GM18502 (cell line): Measurements from ENCODE around the gene CACNA1E.
"Not testable (repeated sequence)": the region's sequence is repeated elsewhere in the genome, so short reads cannot be mapped to it uniquely, and the experiment has no call there.

ENCODE experiments used
- ATAC-seq: cut with Tn5 transposase; IDR thresholded peaks from one replicate; pipeline ENCODE4 v1.9.1; 2021; ENCODE audit warnings: mild to moderate bottlenecking; ENCODE audit not compliant: unreplicated experiment, poor library complexity

Gene CACNA1E

DNA sequence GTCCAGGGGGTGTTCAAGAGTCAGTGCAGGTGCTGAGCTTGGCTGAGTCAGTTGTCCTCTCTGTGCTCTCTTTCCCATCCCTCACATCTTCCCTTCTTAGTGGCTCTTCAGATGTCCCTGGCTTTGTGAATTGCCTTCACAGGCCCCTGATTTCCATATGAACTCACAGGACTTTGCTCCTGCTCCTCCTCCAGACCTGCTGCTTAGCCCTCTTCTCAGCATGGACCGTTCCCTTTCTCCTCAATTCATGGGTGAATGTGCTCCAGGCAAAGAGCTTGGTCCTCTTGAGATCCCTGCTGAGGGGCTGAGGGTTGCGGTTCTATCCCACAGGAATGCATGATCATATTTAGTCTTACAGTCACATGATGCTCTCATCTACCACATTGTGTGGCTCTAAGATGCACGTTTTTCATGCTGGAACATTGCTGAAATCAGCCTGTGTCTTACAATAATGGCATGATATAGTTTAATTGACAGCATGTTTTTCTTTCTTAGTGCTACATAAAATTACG, 30.5 kb downstream of the CACNA1E start:
- ATAC-seq: no peak

DNA sequence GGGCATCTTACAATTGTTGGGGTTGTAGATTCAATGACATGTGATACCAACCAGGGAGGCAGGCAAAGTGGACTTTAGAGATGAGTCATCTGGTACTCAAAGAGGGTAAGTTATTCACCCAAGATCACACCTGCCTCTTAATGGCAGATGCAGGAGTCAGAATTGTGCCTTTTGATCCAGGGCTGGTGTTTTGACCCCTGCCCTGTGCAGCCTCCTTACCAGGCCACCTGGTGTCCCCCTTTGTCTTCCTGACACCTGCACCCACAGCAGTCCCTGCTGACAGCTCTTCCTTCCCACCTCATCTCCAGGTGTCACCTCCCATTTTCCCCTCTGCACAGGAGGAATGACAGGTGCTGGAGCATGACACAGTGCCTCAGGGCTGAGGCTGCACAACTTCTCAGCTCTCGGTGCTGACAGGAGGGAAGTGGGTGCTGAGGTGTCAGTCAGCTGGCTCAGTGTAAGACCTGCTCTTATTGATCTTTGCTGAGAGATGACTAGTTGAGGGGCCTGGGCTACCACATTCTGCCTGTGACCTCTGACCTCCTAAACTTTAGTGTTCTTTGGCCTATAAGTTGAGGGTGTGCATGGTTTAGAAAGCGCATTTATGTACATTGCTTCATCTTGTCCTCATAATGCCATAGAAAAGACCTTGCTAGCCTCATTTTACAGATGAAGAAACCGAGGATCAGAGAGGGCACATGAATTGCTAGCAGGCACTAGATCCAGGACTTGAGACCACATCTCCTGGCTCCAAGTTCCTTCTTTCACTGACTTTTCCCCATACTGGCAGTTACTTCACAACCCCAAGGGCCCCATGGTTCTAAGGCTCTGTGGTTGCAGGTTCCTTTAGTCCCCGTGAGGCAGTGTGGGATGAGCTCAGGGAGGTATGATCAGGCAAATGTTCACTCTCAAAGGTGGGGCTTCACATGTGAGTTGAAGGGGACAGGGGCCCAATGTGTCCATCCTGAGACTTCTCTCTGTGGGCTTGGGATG, 31.3 kb downstream of the CACNA1E start:
- ATAC-seq: peak; percentile 78

DNA sequence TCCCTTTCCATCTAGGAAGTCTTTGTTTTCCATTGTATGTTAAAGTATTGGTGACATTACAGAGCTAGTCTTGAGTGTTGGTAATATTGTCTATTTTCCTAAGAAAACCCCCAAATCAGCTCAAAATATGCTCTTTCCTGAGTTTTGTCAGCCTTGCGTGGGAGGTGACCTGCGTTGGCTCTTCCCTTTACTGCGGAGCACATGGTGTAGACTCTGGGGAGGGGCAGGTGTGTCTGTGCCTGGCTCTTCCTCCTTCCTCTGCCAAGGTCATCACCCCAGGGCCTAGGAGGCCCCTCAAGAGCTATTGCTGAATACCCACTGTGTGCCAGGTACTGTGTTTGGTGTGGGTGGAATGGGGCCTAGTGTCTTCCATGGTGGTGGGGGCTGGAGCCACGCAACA, 33.4 kb downstream of the CACNA1E start:
- ATAC-seq: no peak

DNA sequence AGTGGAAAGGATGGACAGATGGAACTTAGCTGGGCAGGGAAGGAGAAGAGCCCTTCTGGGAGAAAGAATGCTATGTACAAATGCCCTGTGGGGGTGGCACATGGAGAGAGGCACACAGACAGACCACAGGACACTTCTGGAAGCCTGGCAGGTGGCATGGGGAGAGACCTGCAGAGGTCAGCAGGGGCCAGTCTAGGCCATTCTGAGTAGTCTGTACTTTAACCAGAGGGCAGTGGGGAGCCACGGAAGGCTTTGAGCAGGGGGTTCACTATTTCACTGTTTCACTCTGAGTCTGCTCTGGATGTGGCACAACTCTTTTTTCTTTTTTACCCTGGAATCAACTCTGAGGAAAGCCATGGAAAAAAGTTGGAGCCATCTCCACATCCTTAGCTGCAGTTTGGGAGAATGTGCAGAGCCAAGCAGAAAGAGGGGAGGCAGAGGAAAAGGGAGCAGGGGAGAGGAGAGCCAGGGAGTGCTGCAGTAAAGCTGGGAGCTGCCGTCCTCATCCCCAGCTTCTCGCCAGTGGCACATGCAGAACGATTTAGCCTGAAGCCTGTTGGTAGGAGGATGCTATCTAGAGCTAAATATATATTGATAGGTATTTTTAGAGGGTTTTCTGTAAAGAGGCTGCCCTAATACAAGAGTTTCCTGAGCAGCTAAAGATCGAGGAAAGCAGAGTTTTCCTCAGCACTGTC, 34.0 kb downstream of the CACNA1E start:
- ATAC-seq: no peak

DNA sequence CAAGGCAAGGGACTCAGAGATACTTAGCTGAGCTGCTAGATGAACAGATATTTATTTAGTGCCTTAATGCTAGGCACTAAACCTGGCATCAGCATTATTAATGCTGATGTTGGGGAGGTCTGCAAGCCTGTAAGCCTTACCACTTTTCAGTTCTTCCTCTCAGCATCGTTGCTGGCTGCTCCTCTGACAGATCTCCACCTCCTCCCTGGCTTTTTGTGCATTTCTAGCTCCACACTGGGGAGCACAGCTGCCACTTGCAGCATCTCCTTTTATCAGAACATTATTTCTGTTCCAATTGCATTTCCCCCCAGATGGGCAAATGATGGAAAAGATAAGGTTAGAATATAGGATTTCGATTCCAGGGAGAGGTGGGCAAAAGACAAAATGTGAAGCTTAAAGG, 34.8 kb downstream of the CACNA1E start:
- no peak for ATAC-seq

- no peak for ATAC-seq
These were observed 39.5 kb downstream of the CACNA1E start for GRCh38 chr1:181522864-181523263.

DNA sequence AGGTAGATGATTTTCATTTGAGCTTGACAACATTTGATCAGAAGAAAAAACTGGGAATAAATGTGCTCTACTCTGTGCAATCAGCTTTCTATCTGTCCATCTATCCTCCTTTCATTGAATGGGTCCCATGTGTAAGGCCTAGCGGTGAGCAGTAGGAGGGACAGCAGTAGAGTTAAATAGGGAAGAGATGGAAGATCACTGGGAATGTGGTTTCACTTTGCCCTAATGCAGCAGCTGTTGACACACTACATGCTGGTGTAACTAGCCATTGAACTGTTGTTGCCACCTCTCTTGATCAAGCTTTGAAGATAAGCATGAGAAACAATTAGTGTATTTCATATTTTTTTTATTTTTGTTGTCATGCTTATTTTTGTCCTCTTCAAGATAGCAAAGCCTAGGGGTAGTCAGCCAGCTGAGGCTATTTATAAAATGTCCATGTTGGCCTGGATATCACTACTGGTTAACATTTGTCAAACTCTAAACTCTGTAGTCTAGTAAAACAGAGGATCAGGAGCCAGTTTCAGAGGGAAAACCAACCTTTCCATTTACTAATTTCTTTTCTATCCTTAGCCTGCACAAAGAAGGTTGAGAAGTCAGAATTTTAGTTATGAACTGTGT, 41.9 kb downstream of the CACNA1E start:
- no peak for ATAC-seq

DNA sequence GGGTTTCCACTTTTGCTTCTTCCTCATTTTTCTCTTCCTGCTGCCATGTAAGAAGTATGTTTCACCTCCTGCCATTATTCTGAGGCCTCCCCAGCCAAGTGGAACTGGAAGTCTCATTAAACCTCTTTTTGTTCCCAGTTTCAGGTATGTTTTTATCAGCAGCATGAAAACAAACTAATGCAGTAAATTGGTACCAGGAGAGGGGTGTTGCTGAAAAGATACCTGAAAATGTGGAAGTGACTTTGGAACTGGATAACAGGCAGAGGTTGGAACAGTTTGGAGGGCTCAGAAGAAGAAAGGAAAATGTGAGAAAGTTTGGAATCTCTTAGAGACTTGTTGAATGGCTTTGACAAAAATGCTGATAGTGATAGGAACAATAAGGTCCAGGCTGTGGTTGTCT, 44.9 kb downstream of the CACNA1E start:
- ATAC-seq: not testable (repeated sequence)

DNA sequence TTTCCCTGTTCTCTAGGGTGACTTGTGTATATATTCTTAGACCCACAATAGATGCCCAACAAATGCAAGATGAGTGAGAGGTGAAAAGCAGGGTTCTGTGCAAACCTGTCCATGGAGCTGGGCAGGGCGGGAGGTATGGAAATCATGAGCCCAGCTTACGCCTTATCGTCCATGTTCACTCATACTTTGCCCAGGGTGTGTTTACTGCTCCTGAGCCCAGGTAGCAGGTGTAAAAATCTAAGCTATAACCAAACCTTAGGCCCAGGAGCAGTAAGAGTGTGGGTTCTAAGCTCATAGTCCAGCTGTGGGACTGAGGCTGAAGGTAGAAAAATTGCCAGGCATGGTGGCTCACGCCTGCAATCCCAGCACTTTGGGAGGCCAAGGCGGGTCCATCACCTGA, 48.1 kb downstream of the CACNA1E start:
- no peak for ATAC-seq

GRCh38 chr1:181531951-181532600, 48.8 kb downstream of the CACNA1E start:
- no peak for ATAC-seq

DNA sequence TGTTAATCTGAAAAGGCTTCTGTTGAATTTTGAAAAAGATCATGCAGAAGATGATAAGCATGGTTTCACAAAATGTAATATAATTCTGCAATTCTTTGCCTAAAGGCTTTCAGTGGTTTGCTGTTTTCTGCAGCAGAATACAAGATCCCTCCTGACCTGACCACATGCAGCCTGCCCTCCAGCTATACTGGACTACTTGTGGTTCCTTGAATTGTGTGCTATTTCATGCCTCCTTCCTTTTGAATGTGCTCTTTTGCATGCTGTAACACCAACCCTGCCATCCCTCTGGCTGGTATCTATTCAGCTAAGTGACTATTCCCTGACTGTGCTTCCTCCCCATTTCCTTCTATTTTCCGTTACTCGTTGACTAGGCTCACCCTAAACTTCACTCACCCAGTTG, 55.5 kb downstream of the CACNA1E start:
- no peak for ATAC-seq

DNA sequence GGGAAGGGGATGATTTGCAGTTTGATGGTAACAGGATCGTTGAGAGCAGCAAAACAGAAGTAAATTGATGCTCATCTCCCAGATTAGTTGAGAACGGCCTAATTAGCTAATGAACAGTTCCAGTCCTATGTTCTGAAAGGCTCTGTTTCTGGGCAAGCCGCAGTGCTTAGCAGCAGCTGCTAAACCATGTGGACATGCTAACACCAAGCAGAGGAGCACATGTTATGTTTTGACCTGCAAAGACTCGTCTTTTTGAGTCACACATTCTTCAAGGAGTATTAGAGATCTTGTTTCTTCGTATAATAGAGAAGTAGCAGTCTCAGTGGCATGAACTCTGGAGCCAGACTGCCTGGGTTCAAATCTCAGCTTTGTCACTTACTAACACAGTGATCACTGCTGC, 58.1 kb downstream of the CACNA1E start:
- ATAC-seq: no peak

DNA sequence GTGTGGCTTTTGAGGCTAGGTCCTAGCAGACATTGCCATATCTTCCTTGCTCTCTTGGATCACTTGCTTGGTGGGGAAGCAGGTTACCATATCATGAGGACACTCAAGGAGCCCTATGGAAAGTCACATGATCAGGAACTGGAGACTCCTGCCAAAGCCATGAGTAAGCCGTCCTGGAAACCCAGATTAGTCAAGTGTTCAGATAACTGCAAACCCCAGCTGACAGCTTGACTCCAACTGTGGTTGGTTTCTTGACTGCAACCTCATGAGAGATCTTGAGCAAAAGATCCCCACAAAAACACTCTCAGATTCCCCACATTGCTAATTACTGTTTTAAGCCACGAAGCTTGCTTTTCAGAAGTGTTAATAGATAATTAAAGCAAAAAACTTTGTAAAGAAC, 58.6 kb downstream of the CACNA1E start:
- ATAC-seq: no peak

GRCh38 chr1:181542406-181542805, 59.1 kb downstream of the CACNA1E start:
- not testable (repeated sequence) for ATAC-seq

GRCh38 chr1:181545395-181545794, 62.1 kb downstream of the CACNA1E start:
- no peak for ATAC-seq

GRCh38 chr1:181548497-181548896, 65.2 kb downstream of the CACNA1E start:
- no peak for ATAC-seq

GRCh38 chr1:181551249-181551648, 67.9 kb downstream of the CACNA1E start:
- no peak for ATAC-seq

- no peak for ATAC-seq
These were observed 68.4 kb downstream of the CACNA1E start for GRCh38 chr1:181551754-181552153.

GRCh38 chr1:181554465-181554864, 71.1 kb downstream of the CACNA1E start:
- ATAC-seq: no peak

DNA sequence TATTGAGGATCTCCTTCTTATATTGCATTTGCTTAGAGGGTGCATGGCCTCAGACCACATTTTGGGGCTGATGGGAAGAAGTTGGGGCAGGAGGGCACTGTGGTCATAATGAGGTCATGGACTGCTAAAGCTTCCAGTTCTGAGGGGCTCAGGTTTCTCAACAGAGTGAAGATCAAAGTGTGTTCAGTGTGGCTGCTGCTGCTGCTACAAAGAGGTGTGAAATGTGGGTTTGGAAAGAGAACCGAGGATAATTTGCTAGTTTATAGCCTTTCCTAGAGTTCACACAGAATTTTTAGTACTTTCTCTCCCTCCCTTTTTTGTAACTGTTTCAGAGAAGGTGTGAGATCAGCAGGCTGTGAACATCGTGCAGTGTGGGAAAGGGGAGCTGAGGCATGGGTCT, 73.3 kb downstream of the CACNA1E start:
- no peak for ATAC-seq
